Mesendoderm (in vitro differentiated cells): ENCODE data around the gene EFNA1.
"Not testable (repeated sequence)": the region's sequence is repeated elsewhere in the genome, so short reads cannot be mapped to it uniquely, and the experiment has no call there.

Experiments used
- DNase-seq: peaks from one replicate; pipeline ENCODE4 v3.0.0; 2013
- H2AK5ac ChIP-seq: 2 replicates; pipeline ENCODE4 v1.6.1; 2013; ENCODE audit warnings: low read length, inconsistent platforms
- H2BK120ac ChIP-seq: 2 replicates; pipeline ENCODE4 v1.6.1; 2013; ENCODE audit warnings: low read depth, mild to moderate bottlenecking, low read length, moderate library complexity, mixed read lengths
- H2BK15ac ChIP-seq: replicated peaks from 2 replicates; pipeline ENCODE4 v1.6.1; 2013; ENCODE audit warnings: low read depth, mild to moderate bottlenecking, moderate library complexity
- H2BK5ac ChIP-seq: 2 replicates; pipeline ENCODE4 v1.6.1; 2013; ENCODE audit warnings: low read length, inconsistent platforms
- H3K18ac ChIP-seq: 2 replicates; pipeline ENCODE4 v1.6.1; 2013; ENCODE audit warnings: mild to moderate bottlenecking, low read length, mixed read lengths
- H3K23ac ChIP-seq: one replicate; pipeline ENCODE4 v1.6.1; 2013; ENCODE audit warnings: low read length
- H3K27ac ChIP-seq: 2 replicates; pipeline ENCODE4 v1.5.1; 2013; ENCODE audit warnings: low read depth, mild to moderate bottlenecking, inconsistent platforms, low read length, moderate library complexity
- H3K27me3 ChIP-seq: 2 replicates; pipeline ENCODE4 v1.6.1; 2013; ENCODE audit warnings: low read length, control low read depth, mild to moderate bottlenecking, inconsistent platforms; ENCODE audit not compliant: insufficient read depth, poor library complexity
- H3K36me3 ChIP-seq: 2 replicates; pipeline ENCODE4 v1.6.1; 2013; ENCODE audit warnings: low read length, inconsistent platforms; ENCODE audit not compliant: control insufficient read depth, insufficient read depth
- H3K4ac ChIP-seq: one replicate; pipeline ENCODE4 v1.6.1; 2013; ENCODE audit warnings: low read depth, mild to moderate bottlenecking, low read length, moderate library complexity
- H3K4me1 ChIP-seq: 2 replicates; pipeline ENCODE4 v1.6.1; 2013; ENCODE audit warnings: low read depth, low read length, inconsistent platforms; ENCODE audit not compliant: control insufficient read depth
- H3K4me2 ChIP-seq: 2 replicates; pipeline ENCODE4 v1.6.1; 2013; ENCODE audit warnings: low read length
- H3K4me3 ChIP-seq: 2 replicates; pipeline ENCODE4 v1.5.1; 2013; ENCODE audit warnings: mild to moderate bottlenecking, low read length
- H3K56ac ChIP-seq: one replicate; pipeline ENCODE4 v1.6.1; 2013; ENCODE audit warnings: low read length
- H3K79me1 ChIP-seq: 2 replicates; pipeline ENCODE4 v1.6.1; 2013; ENCODE audit warnings: low read length, inconsistent platforms
- H3K79me2 ChIP-seq: 2 replicates; pipeline ENCODE4 v1.6.1; 2013; ENCODE audit warnings: mild to moderate bottlenecking, low read length; ENCODE audit not compliant: control insufficient read depth, insufficient read depth
- H3K9ac ChIP-seq: 2 replicates; pipeline ENCODE4 v1.6.1; 2013; ENCODE audit warnings: low read length, inconsistent platforms
- H4K5ac ChIP-seq: one replicate; pipeline ENCODE4 v1.6.1; 2013; ENCODE audit warnings: low read length
- H4K8ac ChIP-seq: one replicate; pipeline ENCODE4 v1.6.1; 2013; ENCODE audit warnings: low read depth, mild to moderate bottlenecking, control low read depth, low read length, moderate library complexity
- WGBS: extraction: QIAGEN DNeasy Blood & Tissue Kit; methylation state at CpG from one replicate; pipeline ENCODE4 v1.1.7; 2013; ENCODE audit warnings: low lambda C conversion rate, missing lambda C conversion rate; ENCODE audit not compliant: insufficient coverage; ENCODE audit errors: extremely low coverage; 5-methylcytosine and 5-hydroxymethylcytosine counted together

EFNA1 gene

DNA sequence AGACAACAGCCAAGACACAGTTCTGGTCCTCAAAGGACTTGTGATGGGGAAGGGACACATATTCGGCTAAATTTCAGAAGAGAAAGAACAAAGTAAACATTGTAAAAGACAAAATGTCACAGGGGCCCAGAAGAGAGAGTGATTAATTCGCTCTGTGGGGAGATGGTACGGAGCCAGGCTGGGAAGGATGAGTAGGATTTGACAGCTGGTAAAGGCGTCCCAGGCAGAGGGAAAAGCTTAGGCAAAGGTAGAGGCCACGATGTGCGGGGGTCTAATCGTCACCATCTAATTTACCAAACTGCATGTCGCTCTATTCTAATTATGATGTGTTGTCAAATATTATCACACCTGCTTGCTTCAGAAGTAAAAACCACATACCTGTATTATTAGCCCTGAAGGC is 17.3 kb upstream of the EFNA1 start:
- H2BK15ac ChIP-seq = no peak overlapping the region
- no peak overlapping the region for H3K23ac ChIP-seq
- H3K36me3 ChIP-seq = no peaks in the 10 kb centered on the region
- no peak overlapping the region for H3K27ac ChIP-seq
- H3K18ac ChIP-seq = no peak overlapping the region
- no peak overlapping the region for H2BK120ac ChIP-seq
- H3K4me1 ChIP-seq = no peaks in the 10 kb centered on the region
- no peak overlapping the region for H3K9ac ChIP-seq
- no peak overlapping the region for H3K4me3 ChIP-seq
- H3K79me1 ChIP-seq = no peaks in the 10 kb centered on the region
- no peak overlapping the region for H2BK5ac ChIP-seq
- H3K27me3 ChIP-seq = no peaks in the 10 kb centered on the region
- H3K56ac ChIP-seq = no peak overlapping the region
- DNase-seq = no peak
- no peak overlapping the region for H3K4ac ChIP-seq
- H2AK5ac ChIP-seq = no peak overlapping the region
- no peaks in the 10 kb centered on the region for H3K79me2 ChIP-seq
- no peak overlapping the region for H4K8ac ChIP-seq
- WGBS = no CpG with 5 or more reads among the region's 8 CpGs
- no peak overlapping the region for H3K4me2 ChIP-seq
- no peak overlapping the region for H4K5ac ChIP-seq

DNA sequence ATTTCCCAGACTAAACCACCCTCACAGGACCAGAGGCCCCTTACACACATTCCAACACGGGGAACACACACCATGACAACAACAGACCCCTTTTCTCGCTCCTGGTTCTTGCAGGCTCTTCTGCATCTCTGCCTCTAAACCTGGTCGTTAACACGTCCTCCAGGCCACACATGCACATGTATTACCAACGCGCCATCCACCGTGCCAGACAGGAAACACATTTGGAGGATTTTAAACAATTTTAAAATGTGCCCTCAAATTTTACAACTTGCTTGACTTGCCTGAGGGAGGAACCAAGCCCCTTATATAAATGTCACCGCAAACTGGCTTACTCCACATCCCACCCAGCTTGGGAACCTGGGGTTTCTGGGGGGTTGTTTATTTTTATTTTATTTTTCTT is 16.9 kb upstream of the EFNA1 start:
- no peak overlapping the region for H3K23ac ChIP-seq
- WGBS = no CpG with 5 or more reads among the region's 8 CpGs

DNA sequence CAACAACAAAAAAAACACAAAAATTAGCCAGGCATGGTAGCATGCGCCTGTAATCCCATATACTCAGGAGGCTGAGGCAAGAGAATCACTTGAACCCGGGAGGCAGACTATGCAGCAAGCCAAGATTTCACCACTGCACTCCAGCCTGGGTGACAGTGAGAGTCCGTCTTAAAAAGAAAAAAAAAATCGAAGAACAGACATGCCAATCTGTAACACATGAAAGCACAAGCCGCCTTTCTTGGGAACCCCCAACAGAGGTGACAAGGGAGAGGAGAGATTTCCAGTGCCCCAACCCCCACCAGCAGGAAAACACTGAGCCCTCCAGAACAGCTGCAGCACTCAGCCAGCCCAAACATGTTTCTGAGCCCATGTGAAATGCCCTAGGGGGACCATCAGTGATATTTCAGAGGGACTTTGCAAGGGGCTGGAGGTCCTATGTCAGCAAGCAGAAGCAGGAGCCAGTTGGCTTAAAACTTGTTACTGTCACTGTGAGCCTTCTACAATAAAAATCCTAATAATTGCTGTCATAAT is 14.2 kb upstream of the EFNA1 start:
- no CpG with 5 or more reads among the region's 5 CpGs for WGBS
- Histone ChIP-seq H3K4me1 (no peaks in the 10 kb centered on the region), H2BK5ac (no peak overlapping the region), H3K4me2 (no peak overlapping the region), H3K27me3 (no peaks in the 10 kb centered on the region), H3K23ac (no peak overlapping the region), H3K18ac (no peak overlapping the region), H3K36me3 (no peaks in the 10 kb centered on the region), H2BK120ac (no peak overlapping the region), H3K4me3 (no peak overlapping the region), H3K9ac (no peak overlapping the region), H4K8ac (no peak overlapping the region), H2BK15ac (no peak overlapping the region), H3K27ac (no peak overlapping the region), H3K56ac (no peak overlapping the region), H3K79me2 (no peaks in the 10 kb centered on the region), H4K5ac (no peak overlapping the region), H2AK5ac (no peak overlapping the region), H3K4ac (no peak overlapping the region), H3K79me1 (no peaks in the 10 kb centered on the region)
- DNase-seq = no peak

More for the DNA sequence above, 16.9 kb upstream of the EFNA1 start:
- Histone ChIP-seq H3K79me1 (no peaks in the 10 kb centered on the region), H2AK5ac (no peak overlapping the region), H3K27ac (no peak overlapping the region), H4K5ac (no peak overlapping the region), H3K18ac (no peak overlapping the region), H3K79me2 (no peaks in the 10 kb centered on the region), H2BK15ac (no peak overlapping the region), H3K56ac (no peak overlapping the region), H3K9ac (no peak overlapping the region), H3K4me2 (no peak overlapping the region), H3K4me3 (no peak overlapping the region), H3K36me3 (no peaks in the 10 kb centered on the region), H3K27me3 (no peaks in the 10 kb centered on the region), H3K4me1 (no peaks in the 10 kb centered on the region), H3K4ac (no peak overlapping the region), H2BK5ac (no peak overlapping the region), H2BK120ac (no peak overlapping the region), H4K8ac (no peak overlapping the region)
- no peak for DNase-seq

DNA sequence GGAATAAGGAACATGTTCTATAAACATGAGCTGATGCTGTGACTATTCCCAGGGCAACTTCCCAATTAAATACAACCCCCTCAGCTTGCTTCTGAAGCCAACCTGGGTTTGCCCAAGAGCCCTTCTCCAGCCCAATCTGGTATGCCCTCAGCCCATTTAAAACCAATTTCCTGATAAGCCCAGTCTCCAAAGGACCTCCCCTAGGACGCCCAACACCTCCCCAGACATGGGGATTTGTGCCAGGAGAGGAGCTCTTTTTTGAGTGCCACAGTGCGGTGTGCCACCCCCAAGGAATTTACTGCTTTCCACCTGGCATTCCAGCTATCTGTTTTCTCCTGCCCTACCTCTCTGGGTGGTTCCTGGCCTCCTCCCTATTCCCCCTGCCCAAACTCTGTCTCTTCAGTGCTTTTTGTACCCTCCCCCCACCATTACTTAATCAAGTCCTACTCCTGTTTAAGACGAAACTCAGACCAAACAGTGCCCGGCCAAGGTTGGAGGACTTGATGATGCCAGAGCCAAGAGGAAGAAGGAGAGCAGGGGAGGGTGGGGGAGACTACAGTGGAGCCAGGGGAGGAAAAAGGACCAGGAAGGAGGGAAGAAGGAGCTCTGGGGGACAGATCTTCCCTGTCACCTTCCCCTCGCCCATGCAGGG is 11.4 kb upstream of the EFNA1 start:
- Histone ChIP-seq H3K27me3 (no peaks in the 10 kb centered on the region), H2BK5ac (no peak overlapping the region), H3K4ac (no peak overlapping the region), H3K4me2 (no peak overlapping the region), H3K27ac (no peak overlapping the region), H3K4me1 (no peaks in the 10 kb centered on the region), H3K79me1 (no peaks in the 10 kb centered on the region), H2BK15ac (no peak overlapping the region), H3K9ac (no peak overlapping the region), H3K36me3 (no peaks in the 10 kb centered on the region), H4K5ac (no peak overlapping the region), H3K56ac (no peak overlapping the region), H3K23ac (no peak overlapping the region), H3K4me3 (no peak overlapping the region), H2BK120ac (no peak overlapping the region), H3K79me2 (no peaks in the 10 kb centered on the region), H2AK5ac (no peak overlapping the region), H3K18ac (no peak overlapping the region), H4K8ac (no peak overlapping the region)
- no peak for DNase-seq
- no CpG with 5 or more reads among the region's 5 CpGs for WGBS

DNA sequence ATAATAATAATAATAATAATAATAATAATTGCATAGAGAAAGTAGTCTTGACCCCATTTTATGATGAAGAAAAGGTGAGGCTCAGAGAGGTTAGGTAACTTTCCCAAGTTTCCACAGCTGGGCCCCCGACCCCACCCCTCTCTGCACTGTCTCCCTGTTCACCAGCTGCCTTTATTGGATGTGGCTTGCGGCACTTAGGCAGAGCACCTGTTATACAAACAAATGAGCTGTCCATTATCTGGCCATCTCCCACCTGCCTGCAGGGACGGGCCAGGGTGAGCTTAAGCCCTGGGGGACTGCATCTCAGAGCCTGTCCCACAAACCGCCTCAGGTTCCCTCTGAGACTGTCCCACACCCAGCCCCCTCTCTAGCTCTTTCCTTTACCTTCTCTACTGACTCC is 10.1 kb upstream of the EFNA1 start:
- H3K4me2 ChIP-seq = no peak overlapping the region
- no CpG with 5 or more reads among the region's 4 CpGs for WGBS
- H3K4me3 ChIP-seq = no peak overlapping the region
- DNase-seq = no peak
- H4K5ac ChIP-seq = no peak overlapping the region
- H3K56ac ChIP-seq = no peak overlapping the region
- no peaks in the 10 kb centered on the region for H3K79me2 ChIP-seq
- H2AK5ac ChIP-seq = no peak overlapping the region
- H3K18ac ChIP-seq = no peak overlapping the region
- no peak overlapping the region for H4K8ac ChIP-seq
- no peak overlapping the region for H3K23ac ChIP-seq
- H3K27me3 ChIP-seq = no peaks in the 10 kb centered on the region
- no peak overlapping the region for H3K4ac ChIP-seq
- no peaks in the 10 kb centered on the region for H3K36me3 ChIP-seq
- H2BK5ac ChIP-seq = no peak overlapping the region
- no peaks in the 10 kb centered on the region for H3K79me1 ChIP-seq
- no peak overlapping the region for H3K27ac ChIP-seq
- H2BK15ac ChIP-seq = no peak overlapping the region
- H3K9ac ChIP-seq = no peak overlapping the region
- H3K4me1 ChIP-seq = no peaks in the 10 kb centered on the region
- H2BK120ac ChIP-seq = no peak overlapping the region

DNA sequence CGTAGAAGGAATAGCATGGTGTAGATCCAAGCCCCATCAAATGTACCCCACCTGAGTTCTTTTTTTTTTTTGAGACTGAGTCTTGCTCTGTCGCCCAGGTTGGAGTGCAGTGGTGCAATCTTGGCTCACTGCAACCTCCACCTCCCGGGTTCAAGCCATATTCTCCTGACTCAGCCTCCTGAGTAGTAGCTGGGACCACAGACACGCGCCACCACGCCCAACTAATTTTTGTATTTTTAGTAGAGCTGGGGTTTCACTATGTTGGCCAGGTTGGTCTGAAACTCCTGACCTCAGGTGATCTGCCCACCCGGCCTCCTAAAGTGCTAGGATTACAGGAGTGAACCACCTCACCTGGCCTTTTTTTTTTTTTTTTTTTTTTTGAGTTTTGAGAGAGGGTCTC is 9.6 kb upstream of the EFNA1 start:
- WGBS = no CpG with 5 or more reads among the region's 7 CpGs
- not testable (repeated sequence) for DNase-seq

More for the DNA sequence above, 9.6 kb upstream of the EFNA1 start:
- not testable (repeated sequence) for H3K4me1 ChIP-seq, H2BK5ac ChIP-seq, H3K4me3 ChIP-seq, H3K4me2 ChIP-seq, H3K4ac ChIP-seq, H4K5ac ChIP-seq, H3K36me3 ChIP-seq, H3K23ac ChIP-seq, H2AK5ac ChIP-seq, H2BK120ac ChIP-seq, H3K79me1 ChIP-seq, H4K8ac ChIP-seq, H3K27ac ChIP-seq, H3K27me3 ChIP-seq, H3K56ac ChIP-seq, H3K79me2 ChIP-seq, H3K9ac ChIP-seq, H3K18ac ChIP-seq, H2BK15ac ChIP-seq
